CD1c-positive myeloid dendritic cell (primary cell): ENCODE data around the gene DHRS1.
A peak's percentile ranks its signal among the peaks of the same experiment; 100 is the strongest.

Experiments used
- DNase-seq: peaks from one replicate; pipeline ENCODE4 v3.0.0-alpha.2; 2016; ENCODE audit errors: extremely low spot score

Gene DHRS1

DNA sequence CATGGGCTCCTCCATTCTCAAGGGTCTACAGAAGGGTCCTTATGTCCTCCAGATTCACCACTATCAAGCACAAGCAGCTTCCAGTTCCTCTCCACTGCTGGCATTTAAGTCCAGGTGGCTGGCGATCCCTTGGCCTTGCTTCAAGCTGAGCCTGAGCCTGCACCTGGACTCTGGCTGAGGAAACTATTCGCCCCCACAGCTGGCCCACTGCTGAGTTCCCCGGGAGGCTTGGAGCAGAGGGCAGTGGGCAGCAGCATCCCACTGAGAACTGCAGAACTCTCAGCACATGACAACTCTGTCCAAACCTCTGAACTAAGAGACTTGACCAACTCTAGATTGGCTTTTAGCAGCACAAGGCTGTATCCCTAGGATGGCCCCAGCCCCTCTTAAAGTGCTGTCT lies 16.8 kb downstream of the DHRS1 start:
- DNase-seq: no peak

DNA sequence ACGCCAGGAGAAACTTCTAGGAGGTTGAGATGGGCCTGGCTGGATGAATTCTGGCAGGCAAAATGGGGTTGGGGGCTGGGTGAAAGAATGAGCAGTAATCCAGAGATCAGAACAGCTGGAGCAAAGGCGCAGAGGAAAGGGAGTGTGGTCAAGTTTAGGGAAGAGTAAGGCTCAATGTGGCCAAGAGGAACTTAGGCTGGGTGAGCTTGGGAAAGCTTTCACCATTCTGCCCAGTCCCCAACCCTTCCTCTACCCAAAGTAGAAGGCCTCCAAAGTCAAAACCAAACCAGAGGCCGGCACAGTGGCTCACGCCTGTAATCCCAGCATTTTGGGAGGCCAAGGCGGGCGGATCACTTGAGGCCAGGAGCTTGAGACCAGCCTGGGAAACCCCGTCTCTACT lies 17.9 kb downstream of the DHRS1 start:
- DNase-seq: peak; percentile 33

DNA sequence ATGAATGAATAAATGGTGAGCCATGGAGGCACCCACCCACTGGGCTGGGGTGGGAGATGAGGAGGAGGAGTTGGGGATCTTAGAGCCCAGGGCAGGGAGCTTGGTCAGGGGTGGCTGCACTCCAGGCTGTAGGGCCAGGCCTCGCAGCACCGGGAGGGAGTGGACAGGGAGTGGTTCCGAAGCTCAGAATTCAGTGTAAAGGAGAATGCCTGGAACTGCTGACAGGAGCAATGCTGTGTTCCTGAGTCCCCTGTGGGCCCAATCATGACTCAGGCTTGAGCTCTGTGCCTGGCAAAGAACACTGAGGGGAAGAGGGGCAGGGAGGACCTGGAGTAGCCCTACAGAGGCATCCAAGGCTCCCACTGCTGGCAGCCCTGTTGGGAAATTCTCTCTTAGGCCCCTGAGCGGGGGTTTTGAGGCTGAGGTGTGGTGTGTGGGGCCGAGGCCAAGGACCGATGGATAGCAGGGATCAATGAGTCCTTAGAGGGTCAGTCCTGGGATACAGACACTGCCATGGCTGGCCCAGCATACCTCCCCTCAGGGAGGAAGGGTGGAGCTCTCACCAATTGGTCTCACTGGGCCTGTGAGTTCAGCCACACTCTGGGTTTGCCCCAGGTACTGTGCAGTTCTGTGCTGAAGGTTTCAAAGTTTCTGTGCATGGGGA lies 18.7 kb downstream of the DHRS1 start:
- DNase-seq: no peak

DNA sequence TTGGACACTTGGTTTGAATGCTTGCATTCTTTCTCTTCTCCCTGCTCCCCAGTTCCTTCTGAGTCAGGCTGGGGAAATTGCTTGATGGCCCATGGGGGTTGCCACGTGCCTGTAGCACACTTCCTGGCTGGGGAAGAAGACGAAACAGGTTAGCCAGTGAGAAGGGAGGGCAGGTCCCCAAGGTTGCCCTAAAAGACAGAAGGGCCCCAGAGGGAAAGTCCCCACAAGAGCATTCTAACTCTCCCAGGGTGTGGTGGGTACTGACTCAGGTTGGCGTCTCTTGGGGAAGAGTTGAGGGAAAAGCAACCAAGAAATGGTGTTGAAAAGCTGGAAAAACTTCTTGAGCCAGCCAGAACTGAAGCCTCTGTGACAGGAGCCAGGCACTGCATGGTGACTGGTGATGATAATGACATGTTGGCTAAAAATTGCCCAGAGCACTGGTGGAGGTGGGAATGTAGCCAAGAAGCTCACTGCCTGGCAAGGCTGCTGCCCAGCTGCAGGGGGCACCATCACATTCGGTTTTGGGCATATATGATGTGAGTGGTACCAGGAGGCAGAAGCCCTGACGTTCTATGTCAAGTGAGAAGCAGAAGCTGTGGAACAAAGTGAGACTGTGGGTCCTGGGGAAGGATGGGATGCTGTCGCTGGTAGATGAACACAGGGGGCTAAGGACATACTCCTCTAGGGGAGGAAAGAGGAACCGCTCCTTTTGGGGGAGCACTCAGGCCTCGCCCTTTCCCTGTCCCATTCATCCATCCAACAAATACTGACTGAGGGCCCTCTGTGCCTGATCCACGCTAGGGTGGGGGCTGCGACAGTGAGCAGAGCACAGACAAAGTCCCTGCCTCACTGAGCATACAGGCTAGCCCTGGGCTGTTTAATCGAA lies 20.0 kb downstream of the DHRS1 start:
- peak; percentile 47 for DNase-seq

DNA sequence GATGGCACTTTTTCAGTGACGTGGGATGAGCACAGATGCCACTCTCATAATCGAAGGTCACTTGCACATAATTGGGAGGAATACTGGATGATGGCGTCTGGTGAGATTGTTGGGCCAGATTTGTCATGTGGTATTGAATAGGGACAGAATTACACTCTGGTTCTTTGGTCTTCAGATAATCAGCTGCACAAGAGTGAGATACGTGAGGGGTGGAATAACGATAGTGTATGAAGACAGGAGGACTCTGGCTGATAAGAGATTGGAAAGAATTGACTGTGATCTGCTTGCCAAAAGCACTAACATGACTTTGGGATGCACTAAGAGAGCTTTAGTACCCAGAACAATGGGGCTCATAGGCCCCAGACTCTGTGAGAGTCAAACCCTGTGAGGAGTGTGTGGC lies 21.2 kb downstream of the DHRS1 start:
- no peak for DNase-seq

DNA sequence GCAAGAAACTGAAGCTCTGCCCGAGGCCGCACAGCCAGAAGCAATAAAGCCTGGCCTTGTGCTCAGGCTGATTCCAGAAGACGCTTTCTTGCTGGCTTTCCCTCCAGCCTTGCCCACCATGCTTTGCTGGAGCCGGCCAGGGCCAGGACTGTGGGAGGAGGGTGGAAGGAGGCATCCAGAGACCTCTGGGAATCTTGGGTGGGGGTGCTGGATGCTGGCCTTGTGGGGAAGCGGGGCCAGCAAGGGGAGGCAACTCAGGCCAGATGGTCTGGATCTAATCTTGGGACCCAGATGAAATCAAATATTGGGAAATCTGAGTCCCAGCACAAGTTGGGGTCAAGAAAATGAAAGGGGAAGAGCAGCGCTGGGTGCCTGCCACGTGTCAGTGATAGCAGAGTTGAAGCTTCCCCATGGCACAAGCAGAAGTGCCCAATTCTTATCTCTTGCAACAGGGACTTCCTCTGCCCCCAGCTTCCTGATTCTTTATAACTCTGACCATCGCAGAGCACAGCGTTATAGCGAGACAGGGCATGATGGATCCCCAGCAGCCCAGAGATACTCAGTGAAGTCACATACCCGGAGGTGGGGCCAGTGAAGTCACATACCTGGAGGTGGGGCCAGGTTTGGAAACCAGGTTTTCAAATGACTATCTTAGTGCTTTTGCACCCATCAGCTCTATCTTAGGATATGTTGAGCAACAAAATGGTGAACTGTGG lies 21.8 kb downstream of the DHRS1 start:
- peak; percentile 91 for DNase-seq

DNA sequence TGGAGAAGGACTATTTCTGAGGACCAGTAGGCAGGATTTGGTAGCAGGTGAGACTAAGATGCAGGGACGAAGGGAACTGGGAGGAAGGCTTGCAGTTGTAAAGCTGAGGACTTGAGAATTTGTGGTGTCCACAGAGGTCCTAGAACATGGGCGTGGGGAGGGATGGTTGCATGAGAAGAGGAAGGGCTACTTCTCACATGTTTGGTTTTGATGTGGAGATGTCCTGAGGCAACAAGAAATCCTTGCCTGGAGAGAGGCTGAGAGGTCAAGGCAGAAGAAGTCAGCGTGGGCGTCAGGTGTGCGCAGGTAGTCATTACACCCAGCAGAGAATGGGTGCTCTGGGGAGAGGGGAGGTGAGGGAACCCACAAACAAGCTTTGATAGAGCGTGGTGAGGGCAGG lies 22.5 kb downstream of the DHRS1 start:
- DNase-seq: peak; percentile 65

DNA sequence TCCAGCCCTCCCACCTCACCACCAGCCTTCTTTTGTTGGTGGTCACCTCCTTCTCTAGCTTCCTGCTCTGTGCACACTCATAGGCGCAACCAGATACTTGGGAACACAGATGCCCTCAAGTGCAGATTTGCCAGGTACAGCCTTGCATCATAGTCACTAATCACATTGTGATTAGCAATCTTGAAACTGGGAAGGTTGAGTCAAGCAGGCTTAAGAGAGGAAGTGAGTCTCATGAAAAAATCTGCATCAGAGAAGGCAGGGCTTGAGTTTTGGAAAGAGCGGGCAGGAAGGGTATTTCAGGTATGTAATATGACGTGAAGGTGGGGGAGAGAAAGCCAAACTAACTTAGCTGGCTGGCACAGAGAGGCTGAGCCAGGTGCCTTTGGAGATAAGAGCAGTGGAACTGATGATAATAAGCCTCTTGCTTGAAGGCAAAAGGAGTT lies 25.5 kb downstream of the DHRS1 start:
- peak; percentile 93 for DNase-seq

DNA sequence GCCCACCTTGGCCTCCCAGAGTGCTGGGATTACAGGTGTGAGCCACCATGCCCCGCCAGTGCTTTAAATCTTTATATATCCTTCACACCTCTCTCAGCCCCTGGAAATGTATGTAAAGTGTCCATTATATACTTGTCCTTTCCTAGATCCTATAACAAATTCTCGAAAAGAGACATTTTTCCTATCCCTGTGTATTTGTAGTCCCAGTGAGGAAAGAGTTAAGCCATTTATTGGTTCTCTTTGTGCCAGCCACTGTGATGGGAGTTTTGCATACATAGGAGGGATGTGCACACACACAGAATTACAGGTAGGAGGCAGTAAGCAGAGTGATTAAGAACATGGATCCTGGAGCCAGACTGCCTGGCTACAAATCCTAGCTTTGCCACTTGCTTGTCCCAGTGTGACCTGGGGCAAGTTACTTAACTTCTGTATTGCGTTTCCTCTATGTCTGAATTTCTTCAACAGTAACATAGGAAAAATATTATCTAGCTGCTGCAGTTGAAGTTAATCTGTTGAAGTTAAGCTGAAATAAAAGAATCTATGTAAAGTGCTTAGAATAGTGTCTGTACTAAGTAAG lies 26.1 kb downstream of the DHRS1 start:
- no peak for DNase-seq

DNA sequence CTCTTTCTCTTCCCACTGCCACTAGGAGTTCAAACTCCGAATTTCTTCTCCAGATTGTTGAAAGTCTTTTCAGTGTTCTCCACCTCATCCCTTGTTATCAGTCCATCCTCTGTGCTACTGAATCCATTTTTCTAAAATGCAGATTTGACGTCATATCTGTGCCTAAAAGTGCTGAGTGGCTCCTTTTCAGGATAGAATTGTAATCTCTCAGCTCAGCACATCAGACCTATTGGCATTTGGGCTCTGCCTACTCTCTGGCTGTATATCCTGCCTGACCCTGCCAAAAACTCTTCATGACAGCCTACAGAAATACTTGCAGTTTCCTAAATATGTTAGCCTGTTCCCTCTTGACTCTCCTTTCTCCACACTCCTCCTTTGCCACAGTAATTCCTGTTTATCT lies 27.1 kb downstream of the DHRS1 start:
- DNase-seq: no peak

DNA sequence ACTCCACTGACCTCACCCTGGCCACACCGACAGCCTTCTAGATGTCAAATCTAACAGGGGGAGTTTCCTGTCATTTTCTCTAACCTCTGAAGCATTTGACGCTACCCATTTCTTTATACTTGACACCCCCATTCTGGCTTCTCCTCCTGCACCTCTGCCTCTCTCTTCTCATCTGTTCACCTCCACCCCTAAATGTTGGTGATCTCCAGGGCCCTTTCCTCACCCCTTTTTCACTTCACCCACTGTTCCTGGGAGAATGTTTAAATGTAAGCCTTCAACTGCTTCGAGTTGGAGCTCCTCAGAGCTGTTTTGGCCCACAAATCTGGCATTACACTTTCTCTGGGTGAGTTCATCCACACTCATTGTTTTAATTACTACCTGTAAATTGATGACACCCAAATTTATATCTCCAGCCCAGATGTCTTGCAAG lies 27.7 kb downstream of the DHRS1 start:
- DNase-seq: no peak

DNA sequence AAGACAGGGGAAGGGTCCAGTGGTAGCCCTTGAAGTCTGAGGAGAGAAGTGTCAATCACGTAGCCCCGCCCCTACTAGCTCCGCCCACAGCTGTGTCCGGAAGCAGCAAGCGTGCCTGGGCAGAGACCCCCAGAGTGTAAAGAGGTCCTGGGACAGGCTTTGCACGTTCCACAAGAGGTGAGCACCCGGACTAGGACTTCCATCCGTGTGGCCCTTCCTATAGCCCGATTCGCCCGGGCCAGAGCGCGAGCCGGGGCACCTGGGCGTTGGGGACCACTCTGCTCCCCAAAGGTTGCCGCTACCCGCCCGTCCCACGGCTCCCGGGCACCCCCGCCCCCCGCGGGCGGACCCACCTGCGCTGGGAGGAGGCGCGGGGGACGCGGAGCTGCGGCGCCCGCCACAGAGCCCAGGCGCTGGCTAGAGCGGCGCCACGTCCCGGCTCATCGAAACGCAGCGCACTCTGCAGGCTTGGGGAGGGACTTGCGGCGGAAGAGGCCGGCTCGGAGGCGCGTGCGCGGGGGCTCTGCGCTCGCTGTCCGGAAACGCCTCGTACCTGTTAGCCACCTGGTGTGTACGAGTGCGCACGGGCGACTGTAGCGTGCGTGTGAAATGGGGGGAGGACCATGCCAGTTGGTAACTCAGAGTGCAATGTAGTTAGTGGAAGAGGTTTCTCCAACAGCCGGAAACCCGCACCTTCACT lies 28.3 kb downstream of the DHRS1 start, which contains the start of gene RABGGTA:
Gene RABGGTA, minus strand, starts transcription at position 464 of the 700 bp plus-strand sequence. CDS start 482 bp downstream, outside the sequence.
- DNase-seq: peak; percentile 92

DNA sequence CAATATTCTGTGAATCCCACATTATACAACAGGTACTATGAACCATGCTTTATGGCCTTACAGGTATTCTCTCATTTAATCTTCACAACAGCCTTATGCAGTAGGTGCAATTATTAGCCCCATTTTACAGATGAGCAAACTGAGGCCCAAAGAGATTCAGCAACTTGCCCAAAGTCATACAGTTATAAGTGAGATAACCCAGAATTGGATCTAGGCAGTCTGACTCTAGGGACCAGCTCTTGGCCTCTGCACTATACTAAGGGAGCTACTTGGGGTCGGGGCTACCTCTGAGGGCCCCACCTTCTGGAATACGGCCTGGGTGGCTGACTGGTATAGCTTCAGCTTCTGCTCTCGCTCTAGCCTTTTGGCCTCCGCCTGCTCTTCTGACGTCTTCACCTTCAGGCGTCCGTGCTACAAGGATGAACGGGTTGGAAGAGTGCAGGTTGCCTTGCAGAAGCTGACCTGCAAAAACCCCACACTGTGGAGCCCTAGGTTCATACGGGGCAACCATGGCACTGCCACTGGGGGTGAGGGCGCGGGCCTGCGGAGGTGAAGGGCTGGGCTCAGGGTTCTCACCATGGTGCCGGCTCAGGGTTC lies 28.9 kb downstream of the DHRS1 start:
- no peak for DNase-seq

DNA sequence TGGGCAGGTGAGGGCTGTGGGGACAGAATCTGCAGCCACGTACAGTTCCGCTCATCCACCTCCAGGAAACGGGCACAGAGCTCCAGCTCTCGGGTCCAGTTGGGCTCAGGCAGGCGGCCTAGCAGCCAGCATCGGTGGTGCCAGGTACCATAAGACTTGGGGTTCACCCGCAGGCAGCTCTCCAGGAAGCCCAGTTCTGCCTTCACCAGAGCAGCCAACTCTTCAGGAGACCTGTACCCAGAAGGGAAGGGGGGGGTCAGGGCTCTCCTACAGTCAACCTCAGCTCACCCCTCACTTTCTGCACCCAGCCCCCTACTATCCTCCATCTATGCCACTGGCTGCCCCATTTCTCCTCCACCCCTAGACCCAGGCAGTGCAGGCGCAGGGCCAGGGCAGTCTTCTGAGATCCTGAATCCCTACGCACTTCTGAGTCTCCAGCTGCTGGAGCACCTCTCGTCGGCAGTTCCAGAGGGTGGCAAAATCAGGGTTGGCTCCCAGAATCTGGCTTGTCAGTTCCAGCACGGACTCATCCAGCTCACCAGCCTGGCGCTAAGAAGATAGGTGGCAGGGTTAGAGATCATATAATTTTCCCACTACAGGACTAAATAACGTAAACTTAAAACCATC lies 29.6 kb downstream of the DHRS1 start:
- no peak for DNase-seq

DNA sequence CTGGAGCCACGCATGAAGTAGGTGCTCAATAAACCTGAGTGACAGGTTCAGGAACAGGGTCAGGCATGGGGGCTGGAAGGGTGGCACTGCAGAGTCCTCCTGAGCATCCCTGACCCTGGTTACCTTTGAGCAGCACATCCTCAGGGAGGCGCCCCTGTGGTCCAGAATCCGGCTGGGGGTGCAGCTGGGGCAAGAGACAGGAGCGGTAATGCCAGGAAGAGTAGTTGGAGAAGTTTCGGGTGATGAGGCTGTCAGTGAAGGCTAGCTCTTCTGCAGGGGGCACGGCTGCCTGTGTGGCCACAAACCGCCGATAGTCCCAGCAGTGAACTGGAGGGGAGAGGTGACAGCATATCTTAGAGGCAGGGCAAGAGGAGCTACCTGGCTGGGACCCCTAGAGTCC lies 30.2 kb downstream of the DHRS1 start:
- no peak for DNase-seq

DNA sequence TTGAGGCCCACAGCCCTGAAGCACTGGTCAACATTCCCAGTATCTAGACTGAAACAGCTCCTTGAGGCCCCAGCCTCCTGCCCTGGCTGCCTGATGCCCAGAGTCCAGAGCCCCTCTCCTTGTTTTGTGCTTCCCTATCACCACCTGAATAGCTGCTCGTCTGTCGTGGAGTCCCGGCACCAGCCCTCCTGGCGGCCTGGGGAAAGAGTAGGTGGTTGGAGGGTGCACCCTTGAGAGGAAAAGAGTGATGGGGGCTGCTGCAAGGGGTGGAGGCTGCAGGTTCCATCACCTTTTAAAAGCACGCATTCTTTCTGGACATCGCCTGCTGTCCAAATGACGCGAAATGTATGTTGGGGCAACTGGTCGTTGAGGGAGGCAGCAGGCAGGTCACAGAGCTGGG lies 31.4 kb downstream of the DHRS1 start:
- no peak for DNase-seq

DNA sequence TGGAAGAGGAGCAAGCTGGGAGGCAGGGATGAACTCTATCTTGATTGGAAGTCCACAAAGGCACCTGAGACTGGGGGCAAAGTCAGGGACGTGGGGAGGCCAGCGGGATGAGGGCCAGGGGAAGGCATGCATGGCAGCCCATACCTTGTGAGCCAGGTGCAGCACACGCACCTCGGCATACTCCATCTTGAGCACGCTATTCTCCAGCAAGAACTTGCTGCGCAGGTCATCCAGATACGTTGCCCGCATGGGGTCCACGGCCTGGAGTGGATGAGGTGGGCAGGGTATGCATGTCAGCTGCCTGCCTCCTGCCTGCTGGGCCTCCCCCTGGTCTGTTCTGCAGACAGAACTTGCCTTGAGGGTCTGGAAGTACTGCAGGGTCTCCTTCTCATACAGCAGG lies 32.1 kb downstream of the DHRS1 start:
- DNase-seq: no peak

DNA sequence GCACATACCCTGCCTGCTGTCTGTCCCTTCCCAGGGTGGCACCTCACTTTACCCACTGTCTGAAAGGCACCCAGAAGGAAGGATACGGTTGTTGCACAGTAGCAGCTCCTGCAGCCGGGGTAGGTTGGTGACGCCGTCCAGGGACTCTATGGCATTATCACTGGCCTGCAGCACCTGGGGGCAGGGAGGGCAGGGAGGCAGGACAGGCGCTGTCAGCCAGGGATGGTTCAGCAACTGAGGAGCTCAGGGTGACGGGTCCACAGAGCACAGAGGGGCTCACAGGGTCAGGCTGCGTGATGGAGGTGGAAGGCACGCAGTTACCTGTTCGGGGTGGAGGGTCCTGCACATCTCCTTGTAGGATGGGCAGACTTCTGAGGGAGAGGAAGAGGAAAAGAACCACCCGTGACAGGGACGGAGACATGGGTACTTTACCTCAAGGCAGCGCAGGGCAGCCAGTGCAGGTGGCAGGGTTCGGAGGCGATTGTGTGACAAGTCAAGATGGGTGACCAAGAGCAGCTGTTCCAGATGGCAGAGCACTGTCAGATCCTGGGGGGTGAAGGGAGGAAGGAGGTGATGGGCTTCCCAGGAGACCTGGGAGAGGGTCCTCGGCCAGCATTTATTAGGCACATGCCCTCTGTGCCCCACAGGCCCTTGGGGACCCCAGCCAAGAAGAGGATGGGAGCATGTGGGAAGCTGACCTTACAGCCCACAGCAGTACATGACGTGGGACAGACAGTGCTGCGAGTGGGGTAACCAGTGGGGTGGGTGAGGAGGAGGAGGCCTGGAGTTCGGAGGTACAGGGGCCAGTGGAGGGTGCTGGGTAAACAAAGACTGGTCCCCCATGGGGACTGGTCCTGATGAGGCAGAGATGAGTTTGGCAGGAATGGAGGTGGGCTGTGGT lies 33.0 kb downstream of the DHRS1 start:
- no peak for DNase-seq

DNA sequence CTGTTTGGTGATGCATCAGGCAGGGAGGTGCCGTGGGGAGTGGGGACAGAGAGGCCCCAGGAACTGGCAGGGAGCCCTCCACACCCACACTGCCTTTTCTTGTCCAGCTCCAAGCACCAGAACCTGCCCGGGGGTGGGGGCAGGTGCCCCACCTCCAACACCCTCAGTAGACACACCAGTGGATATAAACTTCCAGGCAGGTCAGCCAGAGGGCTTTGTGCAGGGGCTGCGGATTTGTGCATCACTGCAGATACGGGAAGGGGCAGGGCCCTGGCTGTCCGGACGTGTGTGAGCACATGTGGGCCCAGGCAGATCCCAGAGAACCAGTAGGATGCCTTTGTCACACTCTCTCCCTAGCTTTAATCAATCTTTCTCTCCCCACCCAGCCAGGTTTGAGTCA lies 35.3 kb downstream of the DHRS1 start:
- DNase-seq: no peak

DNA sequence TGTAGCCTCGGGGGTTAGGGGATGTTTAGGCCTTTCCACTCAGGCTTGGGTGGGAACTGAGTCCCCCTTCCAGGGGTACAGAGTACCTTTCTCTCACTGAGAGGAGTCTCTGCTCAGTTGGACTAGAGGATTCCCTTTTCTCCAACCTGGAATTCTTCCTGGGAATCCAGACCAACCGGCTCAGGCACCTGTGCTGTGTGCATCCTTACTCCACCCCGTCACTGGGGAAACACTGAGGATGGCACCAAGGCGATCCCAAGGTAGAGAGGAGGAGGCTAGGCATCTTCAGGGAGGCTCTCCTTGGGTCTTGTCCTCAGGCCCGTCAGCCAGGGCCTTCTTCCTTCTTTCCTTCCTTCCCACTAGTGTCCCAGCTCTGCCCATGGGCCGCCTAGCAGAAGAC lies 35.7 kb downstream of the DHRS1 start:
- no peak for DNase-seq
